OCI-LY7 (cell line): ENCODE data around the gene NSUN4. TPM values are rescaled to one million over a fixed set of nuclear protein-coding genes. Genes with fewer than 3 reads are reported as not detected.

Source experiments
- BruUV-seq: library from RNA; stranded (reverse); fragments of 400-500 nt; replicated peaks from 2 replicates; lab custom pipeline; 2021; lab: Mats Ljungman, UMichigan
- CTCF ChIA-PET: fragments of 300-600 bp; sonication (Branson Sonifier 250); formaldehyde crosslinking; loops from one replicate; lab custom pipeline; 2022; ENCODE audit warnings: antibody characterized with exemption; ENCODE audit not compliant: unreplicated experiment; lab: Charles Lee
- POLR2A ChIA-PET: fragments of 300-600 bp; sonication (Branson Sonifier 250); formaldehyde crosslinking; loops from one replicate; lab custom pipeline; 2022; ENCODE audit warnings: antibody characterized with exemption; lab: Charles Lee
- DNase-seq: peaks from one replicate; pipeline ENCODE4 v3.0.0-alpha.2; 2015; ENCODE audit warnings: low spot score
- H2AFZ ChIP-seq: fragments of 200-600 bp; sonication (generic), shearing (Covaris generic); 2 replicates; pipeline ENCODE4 v1.6.1; 2014; ENCODE audit warnings: mild to moderate bottlenecking, antibody characterized with exemption, low read length, moderate library complexity
- H3K27ac ChIP-seq: fragments of 200-600 bp; sonication (generic); 2 replicates; pipeline ENCODE4 v1.5.1; 2014; ENCODE audit warnings: mixed run types, low read depth, mild to moderate bottlenecking, moderate library complexity, low read length, inconsistent platforms; ENCODE audit not compliant: poor library complexity, severe bottlenecking
- H3K36me3 ChIP-seq: fragments of 200-600 bp; sonication (generic); 2 replicates; pipeline ENCODE4 v1.6.1; 2014; ENCODE audit warnings: mild to moderate bottlenecking, antibody characterized with exemption, low read length, moderate library complexity, mixed read lengths; ENCODE audit not compliant: insufficient read depth
- H3K4me1 ChIP-seq: fragments of 200-600 bp; sonication (generic); 2 replicates; pipeline ENCODE4 v1.5.1; 2014; ENCODE audit warnings: mild to moderate bottlenecking, low read length; ENCODE audit not compliant: insufficient read depth, poor library complexity, severe bottlenecking
- H3K4me2 ChIP-seq: fragments of 200-600 bp; sonication (generic); 2 replicates; pipeline ENCODE4 v1.6.1; 2014; ENCODE audit warnings: mild to moderate bottlenecking, low read length
- H3K4me3 ChIP-seq: fragments of 200-600 bp; sonication (generic); 2 replicates; pipeline ENCODE4 v1.5.1; 2014; ENCODE audit warnings: mild to moderate bottlenecking, low read depth, low read length; ENCODE audit not compliant: poor library complexity, severe bottlenecking
- H3K79me2 ChIP-seq: fragments of 200-600 bp; sonication (generic); 2 replicates; pipeline ENCODE4 v1.6.1; 2016; ENCODE audit warnings: low read depth, mild to moderate bottlenecking, low read length, moderate library complexity, mixed read lengths; ENCODE audit not compliant: insufficient read depth
- H3K9me2 ChIP-seq: fragments of 200-600 bp; sonication (generic); 2 replicates; pipeline ENCODE4 v1.6.1; 2016; ENCODE audit warnings: mild to moderate bottlenecking, low read length, mixed read lengths; ENCODE audit not compliant: insufficient read depth
- H3K9me3 ChIP-seq: fragments of 200-600 bp; sonication (generic); 2 replicates; pipeline ENCODE4 v1.6.1; 2014; ENCODE audit warnings: mild to moderate bottlenecking, mixed run types, low read length, mixed read lengths
- H4K20me1 ChIP-seq: fragments of 200-600 bp; sonication (generic); 2 replicates; pipeline ENCODE4 v1.6.1; 2014; ENCODE audit warnings: mild to moderate bottlenecking, antibody characterized with exemption, low read length, moderate library complexity, mixed read lengths; ENCODE audit not compliant: insufficient read depth
- EZH2phosphoT487 ChIP-seq: fragments of 200-600 bp; sonication (generic); IDR thresholded peaks from 2 replicates; pipeline ENCODE4 v1.6.1; 2018; ENCODE audit warnings: low read depth, borderline replicate concordance, mild to moderate bottlenecking, mixed run types, antibody characterized with exemption, low read length, moderate library complexity, mixed read lengths
- intact Hi-C: fragments of 100-400 bp; cut with micrococcal nuclease; formaldehyde crosslinking; loops from one replicate; pipeline ENCODE4 v1.10.0; 2022; ENCODE audit not compliant: unreplicated experiment
- total RNA-seq, 2 experiments: library from RNA; depleted of rRNA in 1 of 2; stranded (reverse); fragments of >200 nt in 1 of 2; shearing (Covaris generic) in 1 of 2; gene quantifications; 2 replicates each; pipeline ENCODE4 v1.2.3, GENCODE V29; 2014 to 2022
- TF ChIP-seq, protein P1 (sequence below): fragments of 200-600 bp; sonication (generic); conservative IDR thresholded peaks from 2 replicates; pipeline ENCODE4 v1.5.1; 2014; ENCODE audit warnings: mild to moderate bottlenecking, antibody characterized with exemption, low read length, moderate library complexity, mixed read lengths

Gene NSUN4
- total RNA-seq, 2 experiments from 2014 or later, result 26.6 to 33.5 TPM

DNA sequence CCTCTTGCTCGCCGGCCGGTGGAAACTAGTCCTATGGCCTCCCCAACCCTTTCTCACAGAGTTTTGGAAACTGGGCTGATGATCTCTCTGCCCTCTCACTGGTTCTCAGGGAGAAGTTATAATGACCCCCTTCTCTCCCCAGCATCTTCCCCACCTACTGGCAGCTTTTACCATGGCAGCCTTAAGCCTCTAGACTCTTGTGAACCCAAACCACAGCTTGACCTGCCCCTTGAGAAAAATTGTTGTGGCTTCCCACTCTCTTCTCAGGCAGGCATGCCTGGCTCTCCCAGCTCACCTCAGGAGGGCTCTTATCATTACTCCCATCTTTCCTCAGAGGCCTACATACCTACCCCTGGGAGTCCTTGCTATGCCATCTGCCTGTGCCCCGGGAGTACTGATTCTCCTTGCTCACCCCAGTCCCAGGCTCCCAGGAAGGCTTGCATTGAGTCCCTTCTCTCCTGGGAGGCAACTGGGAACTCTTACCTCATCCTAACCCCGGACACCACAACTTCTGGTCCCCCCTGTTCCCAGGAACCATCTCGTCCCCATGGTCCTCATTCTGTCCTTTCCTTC lies 1.6 kb downstream of the NSUN4 start:
- no peak overlapping the region for H2AFZ ChIP-seq
- no peaks in the 10 kb centered on the region for H3K9me3 ChIP-seq
- H3K27ac ChIP-seq, result no peak overlapping the region
- DNase-seq, result peak; percentile 46
- H3K9me2 ChIP-seq, result no peaks in the 10 kb centered on the region
- CTCF ChIA-PET, result no interaction called here
- peaks cover 24% of the 10 kb centered on the region; the same call in 1 of the 2 replicates for H3K79me2 ChIP-seq
- no peaks in the 10 kb centered on the region for H4K20me1 ChIP-seq
- POLR2A ChIA-PET, result interaction anchor here (0.7 kb wide), 1 partner anchor 16 kb away, joined by 3 read pairs; no protein-coding TSS in a partner anchor
- intact Hi-C loops, result no loop called here
- H3K36me3 ChIP-seq, result peaks cover 46% of the 10 kb centered on the region
- H3K4me2 ChIP-seq, result peak overlapping the region; percentile 90
- peaks cover 22% of the 10 kb centered on the region for H3K4me1 ChIP-seq
- TF ChIP-seq, protein P1, sequence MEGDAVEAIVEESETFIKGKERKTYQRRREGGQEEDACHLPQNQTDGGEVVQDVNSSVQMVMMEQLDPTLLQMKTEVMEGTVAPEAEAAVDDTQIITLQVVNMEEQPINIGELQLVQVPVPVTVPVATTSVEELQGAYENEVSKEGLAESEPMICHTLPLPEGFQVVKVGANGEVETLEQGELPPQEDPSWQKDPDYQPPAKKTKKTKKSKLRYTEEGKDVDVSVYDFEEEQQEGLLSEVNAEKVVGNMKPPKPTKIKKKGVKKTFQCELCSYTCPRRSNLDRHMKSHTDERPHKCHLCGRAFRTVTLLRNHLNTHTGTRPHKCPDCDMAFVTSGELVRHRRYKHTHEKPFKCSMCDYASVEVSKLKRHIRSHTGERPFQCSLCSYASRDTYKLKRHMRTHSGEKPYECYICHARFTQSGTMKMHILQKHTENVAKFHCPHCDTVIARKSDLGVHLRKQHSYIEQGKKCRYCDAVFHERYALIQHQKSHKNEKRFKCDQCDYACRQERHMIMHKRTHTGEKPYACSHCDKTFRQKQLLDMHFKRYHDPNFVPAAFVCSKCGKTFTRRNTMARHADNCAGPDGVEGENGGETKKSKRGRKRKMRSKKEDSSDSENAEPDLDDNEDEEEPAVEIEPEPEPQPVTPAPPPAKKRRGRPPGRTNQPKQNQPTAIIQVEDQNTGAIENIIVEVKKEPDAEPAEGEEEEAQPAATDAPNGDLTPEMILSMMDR, result peak; percentile 69
- TF ChIP-seq EZH2phosphoT487, result no peak
- no TSS peak for BruUV-seq
- peak overlapping the region; percentile 80 for H3K4me3 ChIP-seq

DNA sequence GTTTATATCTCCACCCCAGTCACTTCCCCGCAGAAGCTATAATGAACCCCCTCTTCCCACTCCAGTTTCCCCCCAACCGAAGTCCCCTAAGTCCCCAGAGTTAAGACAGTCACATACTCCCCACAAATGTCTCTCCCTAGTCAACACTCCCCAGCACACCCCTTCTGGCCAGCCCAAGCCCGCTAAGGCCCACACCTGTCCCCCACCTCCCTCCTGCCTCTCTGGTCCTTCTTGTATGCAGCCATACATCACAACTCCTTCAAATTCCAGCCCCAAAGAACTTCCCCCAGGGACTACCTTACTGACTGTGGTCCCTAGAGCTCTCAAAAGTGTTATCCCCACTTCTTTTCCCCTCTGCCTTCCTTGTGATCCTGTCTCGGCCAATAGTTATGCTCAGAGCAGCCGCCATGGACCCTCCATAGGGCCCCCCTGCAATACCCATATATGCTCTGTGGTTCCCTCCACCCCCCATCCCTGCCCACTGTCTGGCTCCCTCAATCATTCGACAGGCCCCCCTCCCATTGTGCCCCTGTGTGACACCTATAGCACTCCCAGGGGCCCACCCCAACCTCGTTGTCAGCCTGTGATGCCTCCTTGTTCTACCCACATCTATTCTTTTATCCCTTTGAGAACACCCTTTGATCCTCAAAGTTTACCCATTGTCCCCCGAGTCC lies 2.2 kb downstream of the NSUN4 start:
- no peaks in the 10 kb centered on the region for H4K20me1 ChIP-seq
- no peaks in the 10 kb centered on the region for H3K9me3 ChIP-seq
- peak overlapping the region; percentile 90; the same call in 1 of the 2 replicates for H3K4me2 ChIP-seq
- H3K9me2 ChIP-seq, result no peaks in the 10 kb centered on the region
- TF ChIP-seq, protein P1, result no peak
- TF ChIP-seq EZH2phosphoT487, result no peak
- H2AFZ ChIP-seq, result no peak overlapping the region
- ChIA-PET POLR2A (interaction anchor here (0.7 kb wide), 1 partner anchor 16 kb away, joined by 3 read pairs; no protein-coding TSS in a partner anchor), CTCF (no interaction called here)
- intact Hi-C loops, result no loop called here
- DNase-seq, result no peak
- no TSS peak for BruUV-seq
- H3K79me2 ChIP-seq, result peaks cover 24% of the 10 kb centered on the region; the same call in 1 of the 2 replicates
- H3K36me3 ChIP-seq, result peaks cover 52% of the 10 kb centered on the region
- H3K27ac ChIP-seq, result no peak overlapping the region
- no peak overlapping the region for H3K4me3 ChIP-seq
- H3K4me1 ChIP-seq, result peaks cover 22% of the 10 kb centered on the region

DNA sequence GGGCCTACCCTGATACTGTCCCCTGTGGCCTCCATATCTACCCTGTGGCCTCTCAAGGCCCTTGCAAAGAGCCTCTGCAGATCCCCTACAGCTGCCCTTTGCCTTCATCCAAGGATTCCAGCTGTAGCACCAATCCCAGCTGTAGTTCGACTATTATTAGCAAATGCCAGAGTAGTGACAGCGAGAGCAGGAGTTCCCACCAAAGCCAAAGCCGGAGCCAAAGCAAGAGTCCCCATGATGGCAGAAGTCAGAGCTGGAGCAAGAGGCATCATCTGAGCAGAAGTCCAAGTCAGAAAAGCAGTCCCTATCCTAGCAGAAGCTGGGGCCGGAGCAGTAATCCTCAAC lies 2.7 kb downstream of the NSUN4 start:
- Histone ChIP-seq H3K36me3 (peaks cover 57% of the 10 kb centered on the region), H2AFZ (no peak overlapping the region), H3K4me3 (no peak overlapping the region), H3K4me2 (no peak overlapping the region), H4K20me1 (no peaks in the 10 kb centered on the region), H3K9me3 (no peaks in the 10 kb centered on the region), H3K9me2 (no peaks in the 10 kb centered on the region), H3K79me2 (peaks cover 24% of the 10 kb centered on the region; the same call in 1 of the 2 replicates), H3K27ac (no peak overlapping the region), H3K4me1 (peaks cover 22% of the 10 kb centered on the region)
- no peak for TF ChIP-seq EZH2phosphoT487
- TF ChIP-seq, protein P1, result no peak
- DNase-seq, result no peak
- intact Hi-C loops, result no loop called here
- no TSS peak for BruUV-seq
- ChIA-PET POLR2A (interaction anchor here (1.4 kb wide), 1 partner anchor 10 kb away, joined by 5 read pairs; no protein-coding TSS in a partner anchor), CTCF (no interaction called here)
